ENCODE measurements around the gene SLC43A1. TPM values are rescaled to one million over a fixed set of nuclear protein-coding genes. Genes with fewer than 3 reads are reported as not detected.

Gene SLC43A1
- total RNA-seq, 1 experiment from 2014 or later, result 11.8 TPM

DNA sequence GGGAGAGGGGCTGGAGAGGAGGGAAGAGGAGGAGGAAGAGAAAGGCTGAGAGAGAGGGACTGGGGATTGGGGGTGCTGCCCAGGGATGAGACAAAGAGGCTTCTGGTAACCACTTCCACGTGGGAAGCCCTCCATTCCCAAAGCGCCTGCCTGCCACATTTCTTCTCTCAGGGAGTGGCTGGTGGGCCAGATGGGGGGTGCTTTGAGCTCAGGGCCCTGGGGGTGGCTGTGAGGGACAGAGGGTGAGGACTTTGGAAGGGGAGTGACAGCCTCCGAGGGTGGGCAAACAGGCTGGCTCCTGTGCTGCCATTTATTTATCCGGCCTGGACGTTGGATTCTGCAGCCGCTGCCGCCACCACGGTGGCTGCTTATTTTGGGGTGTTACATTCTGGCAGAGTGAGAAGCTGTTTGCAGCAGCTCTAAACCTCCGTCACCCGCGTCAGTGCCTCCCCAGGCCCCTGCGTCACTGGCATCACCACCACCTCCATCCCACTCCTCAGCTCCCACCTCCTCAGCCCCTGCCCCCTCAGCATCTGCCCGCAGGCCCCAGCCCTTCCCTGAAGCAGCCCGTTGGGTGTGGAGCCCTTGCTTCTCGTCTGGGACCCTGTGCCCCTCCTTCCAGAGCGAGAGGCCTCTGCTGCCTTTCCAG, 53.5 kb downstream of the SLC43A1 start:
- Histone ChIP-seq H3K79me2 (ENCODE audit: insufficient read depth, low read length) (no peaks in the 10 kb centered on the region), H3K4me2 (ENCODE audit: low read length) (peak overlapping the region; percentile 98), H3K27ac (ENCODE audit: low read depth, low read length) (no peak overlapping the region), H3K9ac (ENCODE audit: low read length) (no peak overlapping the region), H3K9me2 (ENCODE audit: insufficient read depth) (no peaks in the 10 kb centered on the region), H3K4me1 (ENCODE audit: control insufficient read depth in 1 of 2, insufficient read depth in 2 of 2, low read length in 2 of 2) (peaks cover 16 to 42% of the 10 kb centered on the region in 2 experiments; a peak in 3 of 4 replicates), H3K4me3 (replicated peaks in 1 of 2; ENCODE audit: low read depth in 1 of 2, low read length in 2 of 2) (peak overlapping the region; percentile 65 to 68; a peak in 2 of 4 replicates), H3K36me3 (ENCODE audit: control insufficient read depth in 1 of 2, insufficient read depth in 2 of 2, low read length in 2 of 2) (no peaks in the 10 kb centered on the region), H2AFZ (ENCODE audit: low read depth, low read length, poor library complexity, severe bottlenecking) (no peak overlapping the region), H3K27me3 (ENCODE audit: insufficient read depth, low read length) (no peaks in the 10 kb centered on the region), H3K9me3 (ENCODE audit: control insufficient read depth in 1 of 2, insufficient read depth in 1 of 2, low read depth in 1 of 2, low read length in 2 of 2) (no peaks in the 10 kb centered on the region), H4K20me1 (ENCODE audit: insufficient read depth) (no peaks in the 10 kb centered on the region)
- TSS peak; percentile 36 for BruUV-seq (replicated peaks)
- RAD21 ChIA-PET (ENCODE audit: low non-redundant PET in 1 of 2, low total read pairs in 2 of 2, uncharacterized antibody in 2 of 2, unreplicated experiment in 2 of 2), result no interaction called here
- ATAC-seq (no peak), DNase-seq (ENCODE audit: low read depth, low spot score) (no peak)
- TF ChIP-seq ELF1 (IDR thresholded peaks at IDR 0.05; ENCODE audit: borderline replicate concordance, low read depth) (no peak), SRF (IDR thresholded peaks at IDR 0.05; ENCODE audit: low read depth) (no peak), CBX3 (IDR thresholded peaks at IDR 0.05; ENCODE audit: low read depth) (no peak)
- intact Hi-C loops (cut with micrococcal nuclease), result no loop called here
- POLR2A ChIA-PET, result interaction anchor here (1.2 kb wide), 1 partner anchor 179 kb away, joined by 3 read pairs; no protein-coding TSS in a partner anchor
- CTCF ChIA-PET, result no interaction called here

GRCh38 chr11:57460758-57461749, 54.4 kb downstream of the SLC43A1 start:
- peak overlapping the region; percentile 59 for H3K9ac ChIP-seq (ENCODE audit: low read length)
- no peaks in the 10 kb centered on the region for H4K20me1 ChIP-seq (ENCODE audit: insufficient read depth)
- CTCF ChIA-PET, result interaction anchor here (0.9 to 2.1 kb wide), 5 partner anchors 32 to 184 kb away, joined by 3 to 7 read pairs (median 5); partner anchors contain the start of gene SLC43A1
- POLR2A ChIA-PET, result interaction anchor here (0.7 to 1.4 kb wide), 3 partner anchors 32 to 180 kb away, joined by 3 to 8 read pairs (median 3); partner anchors contain the start of gene TIMM10
- no peaks in the 10 kb centered on the region for H3K27me3 ChIP-seq (ENCODE audit: insufficient read depth, low read length)
- no peaks in the 10 kb centered on the region for H3K79me2 ChIP-seq (ENCODE audit: insufficient read depth, low read length)
- H2AFZ ChIP-seq (ENCODE audit: low read depth, low read length, poor library complexity, severe bottlenecking), result no peak overlapping the region
- BruUV-seq (replicated peaks), result no TSS peak
- no peak for DNase-seq (ENCODE audit: low read depth, low spot score)
- RAD21 ChIA-PET (ENCODE audit: low non-redundant PET in 1 of 2, low total read pairs in 2 of 2, uncharacterized antibody in 2 of 2, unreplicated experiment in 2 of 2), result no interaction called here
- peak overlapping the region; percentile 54; the same call in 1 of the 2 replicates for H3K27ac ChIP-seq (ENCODE audit: low read depth, low read length)
- no peak for TF ChIP-seq CBX3 (IDR thresholded peaks at IDR 0.05; ENCODE audit: low read depth)
- peak; percentile 51; the same call in 1 of the 2 replicates for TF ChIP-seq ZFX (IDR thresholded peaks at IDR 0.05)
- no peaks in the 10 kb centered on the region for H3K9me2 ChIP-seq (ENCODE audit: insufficient read depth)
- H3K4me1 ChIP-seq (ENCODE audit: control insufficient read depth in 1 of 2, insufficient read depth in 2 of 2, low read length in 2 of 2), result peaks cover 16 to 42% of the 10 kb centered on the region in 2 experiments; a peak in 3 of 4 replicates
- peak overlapping the region; percentile 65 to 68 for H3K4me3 ChIP-seq (replicated peaks in 1 of 2; ENCODE audit: low read depth in 1 of 2, low read length in 2 of 2)
- H3K4me2 ChIP-seq (ENCODE audit: low read length), result peak overlapping the region; percentile 98
- intact Hi-C loops (cut with micrococcal nuclease), result no loop called here
- peak; percentile 7; the same call in 1 of the 2 replicates for ATAC-seq
- no peaks in the 10 kb centered on the region for H3K36me3 ChIP-seq (ENCODE audit: control insufficient read depth in 1 of 2, insufficient read depth in 2 of 2, low read length in 2 of 2)
- no peaks in the 10 kb centered on the region for H3K9me3 ChIP-seq (ENCODE audit: control insufficient read depth in 1 of 2, insufficient read depth in 1 of 2, low read depth in 1 of 2, low read length in 2 of 2)
